TTC549 (cell line): Measurements from ENCODE around the gene INSR.
"Not testable (repeated sequence)": the region's sequence is repeated elsewhere in the genome, so short reads cannot be mapped to it uniquely, and the experiment has no call there.

ENCODE experiments used
- FAIRE-seq: peaks from 2 replicates; lab custom pipeline; 2012; peaks lifted over from hg19 to GRCh38; lab: Jason Lieb, UNC

Gene INSR

GRCh38 chr19:7195046-7195445 is 99.2 kb downstream of the INSR start:
- FAIRE-seq = no peak

- no peak for FAIRE-seq
Observed at GRCh38 chr19:7194566-7194965, 99.6 kb downstream of the INSR start.

- no peak for FAIRE-seq
Observed at GRCh38 chr19:7191946-7192691, 102.1 kb downstream of the INSR start.

- FAIRE-seq = no peak
Observed at GRCh38 chr19:7188698-7189629, 105.2 kb downstream of the INSR start.

GRCh38 chr19:7187605-7188339 is 106.4 kb downstream of the INSR start:
- no peak for FAIRE-seq

- no peak for FAIRE-seq
Observed at GRCh38 chr19:7182489-7182888, 111.7 kb downstream of the INSR start.

- no peak for FAIRE-seq
Observed at GRCh38 chr19:7179917-7180306, 114.3 kb downstream of the INSR start.

GRCh38 chr19:7177926-7178325 is 116.3 kb downstream of the INSR start:
- FAIRE-seq = no peak

GRCh38 chr19:7176792-7177191 is 117.4 kb downstream of the INSR start:
- FAIRE-seq = no peak

- no peak for FAIRE-seq
Observed at GRCh38 chr19:7172794-7173193, 121.4 kb downstream of the INSR start.

- no peak for FAIRE-seq
Observed at GRCh38 chr19:7170983-7171382, 123.2 kb downstream of the INSR start.

- FAIRE-seq = no peak
Observed at GRCh38 chr19:7168941-7169340, 125.3 kb downstream of the INSR start.

- no peak for FAIRE-seq
Observed at GRCh38 chr19:7161292-7161691, 132.9 kb downstream of the INSR start.

- FAIRE-seq = no peak
Observed at GRCh38 chr19:7159105-7159933, 134.9 kb downstream of the INSR start.

GRCh38 chr19:7153022-7153421 is 141.2 kb downstream of the INSR start:
- FAIRE-seq = no peak

- FAIRE-seq = no peak
Observed at GRCh38 chr19:7152568-7152967, 141.6 kb downstream of the INSR start.

GRCh38 chr19:7149956-7150705 is 144.1 kb downstream of the INSR start:
- FAIRE-seq = no peak

- not testable (repeated sequence) for FAIRE-seq
Observed at GRCh38 chr19:7147119-7147675, 147.0 kb downstream of the INSR start.

- not testable (repeated sequence) for FAIRE-seq
Observed at GRCh38 chr19:7146086-7146485, 148.1 kb downstream of the INSR start.

- FAIRE-seq = no peak
Observed at GRCh38 chr19:7145494-7145893, 148.7 kb downstream of the INSR start.

- FAIRE-seq = no peak
Observed at GRCh38 chr19:7142771-7143170, 151.4 kb downstream of the INSR start.
